PC-3 (cell line): ENCODE data around the gene PPM1F. TPM values are rescaled to one million over a fixed set of nuclear protein-coding genes. Genes with fewer than 3 reads are reported as not detected.

Experiments
- ATAC-seq: fragments of 200-7000 bp; cut with Tn5 transposase; 2 replicates; pipeline ENCODE4 v1.9.1; 2020; ENCODE audit warnings: mild to moderate bottlenecking, moderate library complexity
- BruUV-seq: library from RNA; stranded (reverse); fragments of 400-500 nt; replicated peaks from 2 replicates; lab custom pipeline; 2021; lab: Mats Ljungman, UMichigan
- CTCF ChIA-PET: fragments of 300-600 bp; sonication (Branson Sonifier 250); formaldehyde crosslinking; loops from one replicate; lab custom pipeline; 2022; ENCODE audit warnings: antibody characterized with exemption; lab: Charles Lee
- POLR2A ChIA-PET: fragments of 300-600 bp; sonication (Branson Sonifier 250); formaldehyde crosslinking; loops from one replicate; lab custom pipeline; 2022; ENCODE audit warnings: antibody characterized with exemption; ENCODE audit not compliant: unreplicated experiment; lab: Charles Lee
- DNase-seq: peaks from one replicate; pipeline ENCODE4 v3.0.0-alpha.2; 2015
- H2AFZ ChIP-seq: fragments of 300-600 bp; sonication (generic); 2 replicates; pipeline ENCODE4 v1.6.0; 2016; ENCODE audit warnings: antibody characterized with exemption, low read length
- H3F3A ChIP-seq: fragments of 300-600 bp; sonication (generic); one replicate; pipeline ENCODE4 v1.6.0; 2017; ENCODE audit warnings: antibody characterized with exemption, low read length, control low read depth, mild to moderate bottlenecking; ENCODE audit not compliant: unreplicated experiment
- H3K27ac ChIP-seq: fragments of 300-600 bp; sonication (generic); 2 replicates; pipeline ENCODE4 v1.5.1; 2016; ENCODE audit warnings: mild to moderate bottlenecking, low read length
- H3K27me3 ChIP-seq: fragments of 300-600 bp; sonication (generic); 2 replicates; pipeline ENCODE4 v1.6.1; 2016; ENCODE audit warnings: low read length, mixed read lengths
- H3K36me3 ChIP-seq: fragments of 300-600 bp; sonication (generic); 2 replicates; pipeline ENCODE4 v1.6.1; 2016; ENCODE audit warnings: low read depth, mixed run types, low read length, mixed read lengths
- H3K4me1 ChIP-seq: fragments of 300-600 bp; sonication (generic); 2 replicates; pipeline ENCODE4 v1.5.1; 2016; ENCODE audit warnings: low read length; ENCODE audit not compliant: insufficient read depth
- H3K4me2 ChIP-seq: fragments of 300-600 bp; sonication (generic); 2 replicates; pipeline ENCODE4 v1.6.0; 2016; ENCODE audit warnings: low read length
- H3K4me3 ChIP-seq: fragments of 300-600 bp; sonication (generic); 2 replicates; pipeline ENCODE4 v1.5.1; 2016; ENCODE audit warnings: mild to moderate bottlenecking, low read length, mixed read lengths
- H3K79me2 ChIP-seq: fragments of 300-600 bp; sonication (generic); 2 replicates; pipeline ENCODE4 v1.6.1; 2017; ENCODE audit warnings: low read length, mixed read lengths
- H3K9ac ChIP-seq: fragments of 300-600 bp; sonication (generic); 2 replicates; pipeline ENCODE4 v1.6.0; 2016; ENCODE audit warnings: mild to moderate bottlenecking, low read length
- H3K9me2 ChIP-seq: fragments of 300-600 bp; sonication (generic); replicated peaks from 2 replicates; pipeline ENCODE4 v1.6.1; 2016; ENCODE audit warnings: mixed run types, low read length, mixed read lengths
- H3K9me3 ChIP-seq: fragments of 300-600 bp; sonication (generic); 2 replicates; pipeline ENCODE4 v1.6.1; 2016; ENCODE audit warnings: low read length, mixed read lengths
- H4K20me1 ChIP-seq: fragments of 300-600 bp; sonication (generic); 2 replicates; pipeline ENCODE4 v1.6.1; 2016; ENCODE audit warnings: low read length, mixed read lengths
- EZH2 ChIP-seq: fragments of 300-600 bp; sonication (generic); IDR thresholded peaks from one replicate; pipeline ENCODE4 v1.6.1; 2017; ENCODE audit warnings: antibody characterized with exemption, mild to moderate bottlenecking, low read length; ENCODE audit not compliant: unreplicated experiment
- EZH2phosphoT487 ChIP-seq: fragments of 300-600 bp; sonication (generic); IDR thresholded peaks from 2 replicates; pipeline ENCODE4 v1.6.1; 2018; ENCODE audit warnings: mild to moderate bottlenecking, antibody characterized with exemption, low read length, borderline replicate concordance
- intact Hi-C: fragments of 100-400 bp; cut with micrococcal nuclease; formaldehyde crosslinking; loops from 2 replicates; pipeline ENCODE4 v1.9.0; 2023
- total RNA-seq: library from RNA; depleted of rRNA; stranded (reverse); fragments of >200 nt; gene quantifications from 2 replicates; pipeline ENCODE4 v1.2.3, GENCODE V29; 2014
- TF ChIP-seq, protein P1 (sequence below): fragments of 300-600 bp; sonication (generic); conservative IDR thresholded peaks from 2 replicates; pipeline ENCODE4 v1.5.1; 2017; ENCODE audit warnings: antibody characterized with exemption, low read depth, mild to moderate bottlenecking, low read length

PPM1F gene
- total RNA-seq, 1 experiment from 2014 or later = 40.4 TPM

DNA sequence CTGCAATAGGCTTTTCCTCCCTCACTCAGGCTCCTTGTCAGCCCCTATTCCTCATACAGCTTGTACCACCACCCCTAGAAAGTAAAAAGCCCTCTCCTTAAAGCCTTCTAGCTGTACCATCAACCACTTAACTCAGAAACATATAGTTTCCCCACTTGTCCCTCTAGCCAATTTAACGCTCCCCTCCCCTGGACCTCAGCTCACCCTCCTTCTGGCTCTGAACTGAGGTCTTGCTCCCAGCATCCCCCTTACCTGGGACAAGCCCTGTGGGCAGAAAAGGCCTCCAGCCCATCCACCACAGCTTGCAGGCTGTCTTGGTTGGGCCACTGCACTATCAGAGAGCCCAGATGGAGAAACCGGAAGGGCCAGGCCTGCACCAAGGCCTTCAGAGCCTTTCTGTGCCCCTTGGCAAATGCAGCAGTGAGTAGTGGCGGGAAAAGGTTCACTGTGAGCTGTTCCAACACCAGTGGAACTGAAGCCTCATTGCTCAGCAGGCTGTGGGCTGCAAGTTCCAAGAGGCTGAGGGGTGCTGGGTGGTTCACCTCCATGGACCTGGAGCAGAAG is 42.3 kb upstream of the PPM1F start:
- BruUV-seq = no TSS peak
- DNase-seq (no peak), ATAC-seq (no peak)
- TF ChIP-seq, protein P1, sequence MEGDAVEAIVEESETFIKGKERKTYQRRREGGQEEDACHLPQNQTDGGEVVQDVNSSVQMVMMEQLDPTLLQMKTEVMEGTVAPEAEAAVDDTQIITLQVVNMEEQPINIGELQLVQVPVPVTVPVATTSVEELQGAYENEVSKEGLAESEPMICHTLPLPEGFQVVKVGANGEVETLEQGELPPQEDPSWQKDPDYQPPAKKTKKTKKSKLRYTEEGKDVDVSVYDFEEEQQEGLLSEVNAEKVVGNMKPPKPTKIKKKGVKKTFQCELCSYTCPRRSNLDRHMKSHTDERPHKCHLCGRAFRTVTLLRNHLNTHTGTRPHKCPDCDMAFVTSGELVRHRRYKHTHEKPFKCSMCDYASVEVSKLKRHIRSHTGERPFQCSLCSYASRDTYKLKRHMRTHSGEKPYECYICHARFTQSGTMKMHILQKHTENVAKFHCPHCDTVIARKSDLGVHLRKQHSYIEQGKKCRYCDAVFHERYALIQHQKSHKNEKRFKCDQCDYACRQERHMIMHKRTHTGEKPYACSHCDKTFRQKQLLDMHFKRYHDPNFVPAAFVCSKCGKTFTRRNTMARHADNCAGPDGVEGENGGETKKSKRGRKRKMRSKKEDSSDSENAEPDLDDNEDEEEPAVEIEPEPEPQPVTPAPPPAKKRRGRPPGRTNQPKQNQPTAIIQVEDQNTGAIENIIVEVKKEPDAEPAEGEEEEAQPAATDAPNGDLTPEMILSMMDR = no peak
- TF ChIP-seq EZH2 (no peak), EZH2phosphoT487 (no peak)
- intact Hi-C loops = no loop called here
- ChIA-PET CTCF (no interaction called here), POLR2A (no interaction called here)
- no peaks in the 10 kb centered on the region for H4K20me1 ChIP-seq
- no peak overlapping the region for H3K27ac ChIP-seq
- peaks cover 12% of the 10 kb centered on the region; the same call in 1 of the 2 replicates for H3K27me3 ChIP-seq
- no peak overlapping the region for H3K4me3 ChIP-seq
- no peak overlapping the region for H3K9ac ChIP-seq
- no peak overlapping the region for H2AFZ ChIP-seq
- no peaks in the 10 kb centered on the region for H3K9me3 ChIP-seq
- H3K36me3 ChIP-seq = no peaks in the 10 kb centered on the region
- no peaks in the 10 kb centered on the region for H3K9me2 ChIP-seq
- no peaks in the 10 kb centered on the region for H3K79me2 ChIP-seq
- H3K4me1 ChIP-seq = no peaks in the 10 kb centered on the region
- H3F3A ChIP-seq = no peaks in the 10 kb centered on the region
- H3K4me2 ChIP-seq = no peak overlapping the region

DNA sequence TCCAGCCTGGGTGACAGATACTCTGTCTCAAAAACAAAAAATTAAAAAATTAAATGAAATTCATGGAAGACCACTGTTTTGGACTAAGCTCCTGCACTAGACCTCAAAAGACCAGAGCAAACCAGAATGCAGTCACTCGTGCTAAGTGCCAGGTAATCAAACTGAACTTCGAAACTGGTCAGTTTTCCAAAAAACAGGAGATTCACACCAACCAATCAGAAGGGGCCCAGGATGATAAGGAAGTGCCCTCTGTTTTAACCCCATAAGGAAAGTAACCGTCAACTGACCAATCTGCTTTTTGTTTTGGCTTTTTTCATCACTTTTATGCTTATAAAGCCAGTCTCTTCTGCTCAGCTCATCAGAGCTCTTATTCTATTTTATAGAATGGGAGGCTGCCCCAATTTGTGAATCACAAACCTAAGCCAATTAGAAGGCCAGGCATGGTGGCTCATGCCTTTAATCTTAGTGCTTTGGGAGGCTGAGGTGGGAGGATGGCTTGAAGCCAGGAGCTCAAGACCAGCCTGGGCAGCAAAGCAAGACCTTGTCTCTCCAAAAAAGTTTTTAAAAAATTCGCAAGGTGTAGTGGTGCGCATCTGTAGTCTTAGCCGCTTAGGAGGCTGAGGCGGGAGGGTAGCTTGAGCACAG is 40.1 kb upstream of the PPM1F start:
- no peaks in the 10 kb centered on the region for H3K79me2 ChIP-seq
- no peak overlapping the region for H3K4me3 ChIP-seq
- no peaks in the 10 kb centered on the region for H3K36me3 ChIP-seq
- DNase-seq (no peak), ATAC-seq (no peak)
- no peak overlapping the region for H3K9ac ChIP-seq
- no TSS peak for BruUV-seq
- no peaks in the 10 kb centered on the region for H3K27me3 ChIP-seq
- no peaks in the 10 kb centered on the region for H3K9me3 ChIP-seq
- H3K4me2 ChIP-seq = no peak overlapping the region
- H3K27ac ChIP-seq = no peak overlapping the region
- H3K4me1 ChIP-seq = no peaks in the 10 kb centered on the region
- H2AFZ ChIP-seq = no peak overlapping the region
- no peaks in the 10 kb centered on the region for H3K9me2 ChIP-seq
- intact Hi-C loops = no loop called here
- CTCF ChIA-PET = no interaction called here
- TF ChIP-seq, protein P1 = no peak
- no peak for TF ChIP-seq EZH2phosphoT487
- H3F3A ChIP-seq = no peaks in the 10 kb centered on the region
- POLR2A ChIA-PET = no interaction called here
- H4K20me1 ChIP-seq = no peaks in the 10 kb centered on the region

DNA sequence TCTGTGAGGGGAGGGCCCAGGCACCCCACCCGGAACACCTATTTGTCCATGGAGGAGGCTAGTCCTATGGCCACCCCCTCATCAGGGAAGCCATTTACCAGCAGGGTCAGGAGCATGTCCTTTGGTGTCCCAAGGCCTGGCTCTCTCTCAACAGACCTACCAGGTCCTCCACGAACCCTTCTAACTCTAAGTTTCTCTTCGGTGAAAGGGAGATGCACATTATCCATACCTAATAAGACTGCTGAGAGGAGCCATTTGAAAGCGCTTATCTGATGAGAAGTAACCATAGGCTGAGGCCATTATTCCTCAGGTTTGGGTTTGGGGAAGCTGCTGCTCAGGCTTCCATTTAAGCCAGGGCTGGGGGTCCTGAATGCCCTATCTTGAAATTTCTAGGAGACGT is 39.1 kb upstream of the PPM1F start:
- Histone ChIP-seq H3K27ac (no peak overlapping the region), H3K9me2 (no peaks in the 10 kb centered on the region), H3K4me1 (no peaks in the 10 kb centered on the region), H4K20me1 (no peaks in the 10 kb centered on the region), H3K9me3 (no peaks in the 10 kb centered on the region), H3K4me3 (no peak overlapping the region), H3K36me3 (no peaks in the 10 kb centered on the region), H3F3A (no peaks in the 10 kb centered on the region), H3K27me3 (no peaks in the 10 kb centered on the region), H3K79me2 (no peaks in the 10 kb centered on the region), H2AFZ (no peak overlapping the region), H3K9ac (no peak overlapping the region), H3K4me2 (no peak overlapping the region)
- TF ChIP-seq, protein P1 = no peak
- TF ChIP-seq EZH2 (no peak), EZH2phosphoT487 (no peak)
- no TSS peak for BruUV-seq
- intact Hi-C loops = no loop called here
- CTCF ChIA-PET = no interaction called here
- POLR2A ChIA-PET = no interaction called here
- DNase-seq (no peak), ATAC-seq (no peak)
